Stimulated activated CD4-positive, alpha-beta T cell treated with anti-CD3 and anti-CD28 coated beads, Interleukin-1b, Interleukin-23, amount 100 ng/mL, for 4 hours (primary cell): Measurements from ENCODE around the gene NISCH.
A peak's percentile ranks its signal among the peaks of the same experiment; 100 is the strongest.

Source experiments
- DNase-seq, 2 donors: peaks; one replicate each; pipeline ENCODE4 v3.0.0-alpha.2; 2020; ENCODE audit warnings: low read depth in 2 of 2

NISCH gene

GRCh38 chr3:52455283-52456168 lies at the start of gene NISCH:
Gene NISCH, plus strand, starts transcription at chr3:52455604. Its CDS starts 38 bp downstream, at chr3:52455642.
- DNase-seq = peak; percentile 99

- DNase-seq = no peak
Observed at GRCh38 chr3:52406231-52406661, 49.2 kb upstream of the NISCH start.

- no peak for DNase-seq
Observed at GRCh38 chr3:52406791-52407510, 48.5 kb upstream of the NISCH start.

- DNase-seq = no peak
Observed at GRCh38 chr3:52407779-52408178, 47.6 kb upstream of the NISCH start.

GRCh38 chr3:52408466-52408865 lies 46.9 kb upstream of the NISCH start:
- DNase-seq = no peak

- DNase-seq = no peak
Observed at GRCh38 chr3:52415800-52416199, 39.6 kb upstream of the NISCH start.

GRCh38 chr3:52420388-52420787 lies 35.0 kb upstream of the NISCH start:
- no peak for DNase-seq

- DNase-seq = no peak
Observed at GRCh38 chr3:52422669-52423068, 32.7 kb upstream of the NISCH start.

GRCh38 chr3:52423173-52423572 lies 32.2 kb upstream of the NISCH start:
- DNase-seq = no peak

GRCh38 chr3:52428151-52429005 lies 27.0 kb upstream of the NISCH start:
- no peak for DNase-seq

GRCh38 chr3:52429031-52429430 lies 26.4 kb upstream of the NISCH start:
- no peak for DNase-seq

GRCh38 chr3:52429779-52430415 lies 25.5 kb upstream of the NISCH start:
- no peak for DNase-seq

GRCh38 chr3:52430416-52430810 lies 25.0 kb upstream of the NISCH start:
- DNase-seq = no peak

- DNase-seq = no peak
Observed at GRCh38 chr3:52431459-52432223, 23.8 kb upstream of the NISCH start.

- no peak for DNase-seq
Observed at GRCh38 chr3:52432225-52432624, 23.2 kb upstream of the NISCH start.

GRCh38 chr3:52432691-52433141 lies 22.7 kb upstream of the NISCH start:
- no peak for DNase-seq

- no peak for DNase-seq
Observed at GRCh38 chr3:52433328-52433995, 21.9 kb upstream of the NISCH start.

GRCh38 chr3:52433996-52434479 lies 21.4 kb upstream of the NISCH start:
- no peak for DNase-seq

- DNase-seq = no peak
Observed at GRCh38 chr3:52434491-52435115, 20.8 kb upstream of the NISCH start.
